Measurements from ENCODE around the gene BLCAP. TPM values are rescaled to one million over a fixed set of nuclear protein-coding genes. Genes with fewer than 3 reads are reported as not detected.

The BLCAP gene
- total RNA-seq, 1 donor from 2014 or later: 111 TPM

DNA sequence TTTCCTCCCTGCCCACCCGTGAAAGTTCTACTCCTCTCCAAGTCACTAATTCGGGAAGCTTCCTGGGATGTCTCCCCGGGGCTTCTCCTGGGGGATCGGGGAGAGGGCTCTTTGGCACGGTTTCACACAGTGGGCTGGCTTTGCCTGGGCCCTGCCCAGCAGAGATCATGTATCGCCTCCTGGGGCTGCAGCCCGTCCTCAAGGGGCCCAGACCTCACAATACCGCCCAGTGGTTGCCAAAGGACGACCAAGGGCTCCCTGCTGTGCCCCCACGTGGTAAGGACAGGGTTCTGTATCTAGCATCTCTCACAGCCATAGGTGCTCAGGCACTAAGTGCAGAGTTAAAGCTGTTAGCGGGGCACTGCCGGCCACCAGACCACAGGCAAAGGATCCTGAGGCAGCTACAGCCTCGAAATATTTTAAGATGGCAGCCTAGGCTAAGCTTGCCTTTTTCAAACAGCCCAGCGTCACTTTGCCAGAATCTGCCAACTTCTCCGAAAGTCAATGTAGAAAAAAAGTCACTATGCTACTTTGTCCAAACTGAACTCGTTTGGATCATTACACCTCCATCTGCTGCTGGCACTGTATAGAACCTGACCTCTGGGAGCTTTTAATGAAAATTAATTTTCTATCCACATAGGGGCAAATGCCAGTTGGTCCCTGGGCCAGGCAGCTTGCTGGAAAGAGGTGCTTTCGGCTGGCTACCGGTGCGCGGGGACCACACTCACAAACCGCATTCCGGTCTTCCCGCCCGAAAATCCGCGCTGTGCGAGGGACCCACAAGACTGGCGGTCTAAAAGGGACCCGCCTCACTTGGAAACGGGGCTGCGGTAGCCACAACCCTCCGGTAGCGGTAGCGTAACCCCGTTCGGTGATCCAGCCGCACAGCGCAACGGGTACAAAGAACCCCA, 7.9 kb downstream of the BLCAP start:
- H3K36me3 ChIP-seq (ENCODE audit: insufficient read depth, low read length): peaks cover 7% of the 10 kb centered on the region
- DNase-seq (ENCODE audit: low read depth): no peak
- no peak for FAIRE-seq
- H3K9me3 Mint-ChIP-seq (ENCODE audit: unreplicated experiment): no peaks in the 10 kb centered on the region
- peaks cover 38% of the 10 kb centered on the region for H3K36me3 Mint-ChIP-seq (ENCODE audit: low read depth, unreplicated experiment)
- peaks cover 32% of the 10 kb centered on the region for H3K4me1 ChIP-seq (ENCODE audit: insufficient read depth, low read length)
- peak overlapping the region; percentile 53 for H3K27ac Mint-ChIP-seq (ENCODE audit: unreplicated experiment)
- H3K27me3 Mint-ChIP-seq (ENCODE audit: low read depth, unreplicated experiment): no peaks in the 10 kb centered on the region
- no peak overlapping the region for H3K9ac ChIP-seq (ENCODE audit: low read length)
- no peak overlapping the region for H3K4me3 ChIP-seq (ENCODE audit: insufficient read depth, low read depth, low read length)
- peaks cover 17% of the 10 kb centered on the region for H3K4me1 Mint-ChIP-seq (ENCODE audit: low read depth, unreplicated experiment)
- no peak overlapping the region for H2AFZ ChIP-seq (ENCODE audit: low read depth, low read length)
- H3K27ac ChIP-seq (ENCODE audit: low read depth, low read length): no peak overlapping the region
- H3K27me3 ChIP-seq (ENCODE audit: insufficient read depth, low read length): no peaks in the 10 kb centered on the region
- H3K4me3 Mint-ChIP-seq (ENCODE audit: unreplicated experiment): no peak overlapping the region
- H4K20me1 ChIP-seq (ENCODE audit: insufficient read depth, low read length): peaks cover 99% of the 10 kb centered on the region
- H3K9me3 ChIP-seq (ENCODE audit: insufficient read depth, low read depth, low read length): no peaks in the 10 kb centered on the region
- peak overlapping the region; percentile 81 for H3K4me2 ChIP-seq (ENCODE audit: low read length)
- TF ChIP-seq EZH2 (IDR thresholded peaks at IDR 0.05; ENCODE audit: insufficient read depth, low read length): no peak
- TF ChIP-seq, protein P1, sequence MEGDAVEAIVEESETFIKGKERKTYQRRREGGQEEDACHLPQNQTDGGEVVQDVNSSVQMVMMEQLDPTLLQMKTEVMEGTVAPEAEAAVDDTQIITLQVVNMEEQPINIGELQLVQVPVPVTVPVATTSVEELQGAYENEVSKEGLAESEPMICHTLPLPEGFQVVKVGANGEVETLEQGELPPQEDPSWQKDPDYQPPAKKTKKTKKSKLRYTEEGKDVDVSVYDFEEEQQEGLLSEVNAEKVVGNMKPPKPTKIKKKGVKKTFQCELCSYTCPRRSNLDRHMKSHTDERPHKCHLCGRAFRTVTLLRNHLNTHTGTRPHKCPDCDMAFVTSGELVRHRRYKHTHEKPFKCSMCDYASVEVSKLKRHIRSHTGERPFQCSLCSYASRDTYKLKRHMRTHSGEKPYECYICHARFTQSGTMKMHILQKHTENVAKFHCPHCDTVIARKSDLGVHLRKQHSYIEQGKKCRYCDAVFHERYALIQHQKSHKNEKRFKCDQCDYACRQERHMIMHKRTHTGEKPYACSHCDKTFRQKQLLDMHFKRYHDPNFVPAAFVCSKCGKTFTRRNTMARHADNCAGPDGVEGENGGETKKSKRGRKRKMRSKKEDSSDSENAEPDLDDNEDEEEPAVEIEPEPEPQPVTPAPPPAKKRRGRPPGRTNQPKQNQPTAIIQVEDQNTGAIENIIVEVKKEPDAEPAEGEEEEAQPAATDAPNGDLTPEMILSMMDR (IDR thresholded peaks at IDR 0.05; ENCODE audit: insufficient read depth, low read depth, low read length): no peak
- H3K79me2 ChIP-seq (ENCODE audit: insufficient read depth, low read length): peaks cover 92% of the 10 kb centered on the region

DNA sequence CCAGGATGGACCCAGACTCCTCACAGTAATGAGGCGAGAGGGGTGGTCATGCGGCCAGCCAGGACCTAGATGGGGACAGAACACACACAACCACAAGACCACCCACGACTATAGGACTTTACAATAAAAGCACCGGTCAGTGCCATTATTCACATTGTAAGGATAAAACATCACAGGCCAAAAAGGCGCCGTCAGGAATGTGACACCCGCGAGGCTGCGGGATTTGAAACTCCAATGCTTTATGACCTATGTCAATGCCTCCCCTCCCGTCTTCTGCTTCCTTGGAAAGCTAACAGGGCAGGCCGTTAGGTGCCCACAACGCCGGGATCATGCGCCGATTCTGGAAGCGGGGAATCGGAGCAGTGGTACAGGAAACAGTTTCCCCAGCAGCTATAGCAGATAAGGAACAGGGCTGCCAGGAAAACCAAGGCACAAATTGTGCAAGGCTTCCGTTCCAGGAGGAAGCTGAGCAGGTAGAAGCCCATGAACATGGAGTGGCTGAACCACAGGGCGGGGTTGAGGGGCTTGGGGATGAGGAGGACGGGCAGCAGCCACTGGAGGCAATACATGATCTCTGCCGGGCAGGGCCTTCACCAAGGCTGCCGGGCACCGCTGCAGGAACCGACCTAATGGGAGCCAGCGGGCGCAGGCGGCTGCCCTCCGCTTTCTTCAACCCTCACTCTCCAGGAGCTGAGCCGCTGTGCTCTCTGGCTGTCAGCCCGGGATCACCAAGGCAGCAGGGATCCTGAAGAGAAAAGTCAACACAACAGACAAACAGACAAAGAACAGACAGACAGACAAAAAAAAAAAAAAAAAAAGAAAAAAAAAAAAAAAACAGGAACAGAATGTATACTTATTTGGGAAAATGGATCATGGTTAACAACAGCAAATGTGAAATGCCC, 8.8 kb downstream of the BLCAP start:
- Histone ChIP-seq H4K20me1 (ENCODE audit: insufficient read depth, low read length) (peaks cover 99% of the 10 kb centered on the region), H3K27me3 (ENCODE audit: insufficient read depth, low read length) (no peaks in the 10 kb centered on the region), H3K36me3 (ENCODE audit: insufficient read depth, low read length) (peaks cover 10% of the 10 kb centered on the region), H3K4me3 (ENCODE audit: insufficient read depth, low read depth, low read length) (no peak overlapping the region), H3K9ac (ENCODE audit: low read length) (no peak overlapping the region), H3K9me3 (ENCODE audit: insufficient read depth, low read depth, low read length) (no peaks in the 10 kb centered on the region), H2AFZ (ENCODE audit: low read depth, low read length) (no peak overlapping the region), H3K4me2 (ENCODE audit: low read length) (peak overlapping the region; percentile 81), H3K27ac (ENCODE audit: low read depth, low read length) (no peak overlapping the region), H3K4me1 (ENCODE audit: insufficient read depth, low read length) (peaks cover 27% of the 10 kb centered on the region), H3K79me2 (ENCODE audit: insufficient read depth, low read length) (peaks cover 90% of the 10 kb centered on the region)
- FAIRE-seq (no peak), DNase-seq (ENCODE audit: low read depth) (no peak)
- Mint-ChIP-seq H3K27me3 (ENCODE audit: low read depth, unreplicated experiment) (no peaks in the 10 kb centered on the region), H3K9me3 (ENCODE audit: unreplicated experiment) (no peaks in the 10 kb centered on the region), H3K4me1 (ENCODE audit: low read depth, unreplicated experiment) (peaks cover 8% of the 10 kb centered on the region), H3K4me3 (ENCODE audit: unreplicated experiment) (peak overlapping the region; percentile 57), H3K27ac (ENCODE audit: unreplicated experiment) (no peak overlapping the region), H3K36me3 (ENCODE audit: low read depth, unreplicated experiment) (peaks cover 47% of the 10 kb centered on the region)
- no peak for TF ChIP-seq EZH2 (IDR thresholded peaks at IDR 0.05; ENCODE audit: insufficient read depth, low read length)
- TF ChIP-seq, protein P1 (IDR thresholded peaks at IDR 0.05; ENCODE audit: insufficient read depth, low read depth, low read length): no peak

Measured in astrocyte (in vitro differentiated cells and primary cell).